GM23338 (cell line): ENCODE measurements around the gene EDEM1. TPM values are rescaled to one million over a fixed set of nuclear protein-coding genes. Genes with fewer than 3 reads are reported as not detected.

Experiments
- ATAC-seq: fragments of 200-7000 bp; cut with Tn5 transposase; 3 replicates; pipeline ENCODE4 v1.9.1; 2020
- DNase-seq: peaks from one replicate; pipeline ENCODE4 v3.0.0-alpha.2; 2015; ENCODE audit warnings: low spot score
- H2AFZ ChIP-seq: fragments of 200-600 bp; sonication (generic); 2 replicates; pipeline ENCODE4 v1.8.0; 2016; ENCODE audit warnings: antibody characterized with exemption, mild to moderate bottlenecking, moderate library complexity
- H3F3A ChIP-seq: fragments of 200-600 bp; sonication (generic); replicated peaks from 2 replicates; pipeline ENCODE4 v1.8.0; 2017; ENCODE audit warnings: antibody characterized with exemption, mixed run types, low read depth
- H3K27ac ChIP-seq: fragments of 200-600 bp; sonication (generic); 2 replicates; pipeline ENCODE4 v1.6.1; 2016; ENCODE audit warnings: low read depth
- H3K27me3 ChIP-seq: fragments of 200-600 bp; sonication (generic); 2 replicates; pipeline ENCODE4 v1.8.0; 2016; ENCODE audit warnings: mild to moderate bottlenecking, mixed run types, moderate library complexity; ENCODE audit not compliant: insufficient read depth
- H3K36me3 ChIP-seq: fragments of 200-600 bp; sonication (generic); 2 replicates; pipeline ENCODE4 v1.8.0; 2016; ENCODE audit warnings: mild to moderate bottlenecking; ENCODE audit not compliant: insufficient read depth
- H3K4me1 ChIP-seq: fragments of 200-600 bp; sonication (generic); 2 replicates; pipeline ENCODE4 v1.8.0; 2016; ENCODE audit warnings: mild to moderate bottlenecking, moderate library complexity; ENCODE audit not compliant: insufficient read depth
- H3K4me2 ChIP-seq: fragments of 200-600 bp; sonication (generic); 2 replicates; pipeline ENCODE4 v1.7.1; 2017; ENCODE audit warnings: mixed run types
- H3K4me3 ChIP-seq: fragments of 200-600 bp; sonication (generic); 2 replicates; pipeline ENCODE4 v1.6.1; 2016; ENCODE audit warnings: mixed run types
- H3K79me2 ChIP-seq: fragments of 200-600 bp; sonication (generic); replicated peaks from 2 replicates; pipeline ENCODE4 v1.8.0; 2017; ENCODE audit warnings: mild to moderate bottlenecking; ENCODE audit not compliant: insufficient read depth
- H3K9me2 ChIP-seq: fragments of 200-600 bp; sonication (generic); 2 replicates; pipeline ENCODE4 v1.8.0; 2017; ENCODE audit not compliant: insufficient read depth
- H4K20me1 ChIP-seq: fragments of 200-600 bp; sonication (generic); replicated peaks from 2 replicates; pipeline ENCODE4 v1.8.0; 2017; ENCODE audit warnings: mild to moderate bottlenecking; ENCODE audit not compliant: insufficient read depth
- H3K27ac Mint-ChIP-seq: 2 replicates; pipeline ENCODE4 v1.8.0; 2020; ENCODE audit warnings: inconsistent platforms, mild to moderate bottlenecking, moderate library complexity, mixed read lengths
- H3K27me3 Mint-ChIP-seq: 3 replicates; pipeline ENCODE4 v1.8.0; 2022; ENCODE audit warnings: low read depth, mild to moderate bottlenecking, moderate library complexity, mixed read lengths, inconsistent platforms; ENCODE audit not compliant: insufficient read depth, poor library complexity
- H3K36me3 Mint-ChIP-seq: 3 replicates; pipeline ENCODE4 v1.8.0; 2021; ENCODE audit warnings: low read depth, mild to moderate bottlenecking, inconsistent platforms, moderate library complexity, mixed read lengths
- H3K4me1 Mint-ChIP-seq: 3 replicates; pipeline ENCODE4 v1.8.0; 2020; ENCODE audit warnings: mild to moderate bottlenecking, inconsistent platforms, mixed read lengths
- H3K4me3 Mint-ChIP-seq: 3 replicates; pipeline ENCODE4 v1.8.0; 2021; ENCODE audit warnings: moderate library complexity, mild to moderate bottlenecking, inconsistent platforms, mixed read lengths
- H3K9me3 Mint-ChIP-seq: 3 replicates; pipeline ENCODE4 v1.8.0; 2020; ENCODE audit warnings: moderate library complexity, mild to moderate bottlenecking, inconsistent platforms, mixed read lengths
- ETS1 ChIP-seq: IDR thresholded peaks from 2 replicates; pipeline ENCODE4 v1.6.1; 2016; ENCODE audit warnings: antibody characterized with exemption
- EZH2phosphoT487 ChIP-seq: fragments of 200-600 bp; sonication (generic); IDR thresholded peaks from one replicate; pipeline ENCODE4 v1.8.1; 2018; ENCODE audit warnings: antibody characterized with exemption; ENCODE audit not compliant: unreplicated experiment
- JUNB ChIP-seq: IDR thresholded peaks from one replicate; pipeline ENCODE4 v1.6.1; 2016; ENCODE audit warnings: antibody characterized with exemption; ENCODE audit not compliant: unreplicated experiment
- NANOG ChIP-seq: IDR thresholded peaks from 2 replicates; pipeline ENCODE4 v1.6.1; 2016; ENCODE audit warnings: antibody characterized with exemption, borderline replicate concordance
- ZNF114 ChIP-seq: fragments of 250-450 bp; sonication (Bioruptor Pico); IDR thresholded peaks from 2 replicates; pipeline ENCODE4 v1.5.0; 2020; ENCODE audit warnings: mild to moderate bottlenecking, moderate library complexity
- ZNF331 ChIP-seq: fragments of 250-450 bp; sonication (Bioruptor Pico); IDR thresholded peaks from 2 replicates; pipeline ENCODE4 v1.5.0; 2020; ENCODE audit warnings: low read depth, mild to moderate bottlenecking, moderate library complexity
- polyA plus RNA-seq: library from polyadenylated mRNA; unstranded; fragments of >200 nt; fragmentation: Nextera tagmentation; extraction: Ambion mirVana; gene quantifications from 2 replicates; pipeline ENCODE4 v1.2.1, GENCODE V29; 2016
- total RNA-seq: library from RNA; depleted of rRNA; stranded (reverse); fragments of >200 nt; shearing (Covaris generic); gene quantifications from 2 replicates; pipeline ENCODE4 v1.2.3, GENCODE V29; 2014
- TF ChIP-seq, protein P1 (sequence below): fragments of 250-450 bp; sonication (Bioruptor Pico); IDR thresholded peaks from 2 replicates; pipeline ENCODE4 v1.5.0; 2020; ENCODE audit warnings: mild to moderate bottlenecking, moderate library complexity

The EDEM1 gene
- total and polyA plus RNA-seq, 2 experiments from 2014 or later = 2.2 to 36.7 TPM

DNA sequence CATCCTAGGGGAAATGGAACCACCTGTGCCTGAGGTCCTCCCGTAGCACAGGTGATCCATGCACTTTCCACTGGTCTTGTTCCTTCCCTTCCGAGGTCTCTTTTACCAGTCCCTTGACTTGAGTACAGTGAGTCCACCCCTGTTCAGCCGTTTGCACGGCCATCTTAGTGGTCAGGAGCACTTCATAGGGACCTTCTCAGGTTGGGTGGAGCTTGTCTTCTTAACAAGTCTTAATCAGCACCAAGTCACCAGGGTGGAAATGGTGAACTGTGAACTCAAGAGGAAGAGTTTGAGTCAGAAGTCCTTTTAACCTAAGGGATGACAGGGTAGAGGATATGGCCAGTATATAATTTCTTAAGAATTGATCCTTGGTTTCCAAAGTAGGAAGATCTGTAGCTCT is 44.0 kb upstream of the EDEM1 start (continued):
- TF ChIP-seq, protein P1, sequence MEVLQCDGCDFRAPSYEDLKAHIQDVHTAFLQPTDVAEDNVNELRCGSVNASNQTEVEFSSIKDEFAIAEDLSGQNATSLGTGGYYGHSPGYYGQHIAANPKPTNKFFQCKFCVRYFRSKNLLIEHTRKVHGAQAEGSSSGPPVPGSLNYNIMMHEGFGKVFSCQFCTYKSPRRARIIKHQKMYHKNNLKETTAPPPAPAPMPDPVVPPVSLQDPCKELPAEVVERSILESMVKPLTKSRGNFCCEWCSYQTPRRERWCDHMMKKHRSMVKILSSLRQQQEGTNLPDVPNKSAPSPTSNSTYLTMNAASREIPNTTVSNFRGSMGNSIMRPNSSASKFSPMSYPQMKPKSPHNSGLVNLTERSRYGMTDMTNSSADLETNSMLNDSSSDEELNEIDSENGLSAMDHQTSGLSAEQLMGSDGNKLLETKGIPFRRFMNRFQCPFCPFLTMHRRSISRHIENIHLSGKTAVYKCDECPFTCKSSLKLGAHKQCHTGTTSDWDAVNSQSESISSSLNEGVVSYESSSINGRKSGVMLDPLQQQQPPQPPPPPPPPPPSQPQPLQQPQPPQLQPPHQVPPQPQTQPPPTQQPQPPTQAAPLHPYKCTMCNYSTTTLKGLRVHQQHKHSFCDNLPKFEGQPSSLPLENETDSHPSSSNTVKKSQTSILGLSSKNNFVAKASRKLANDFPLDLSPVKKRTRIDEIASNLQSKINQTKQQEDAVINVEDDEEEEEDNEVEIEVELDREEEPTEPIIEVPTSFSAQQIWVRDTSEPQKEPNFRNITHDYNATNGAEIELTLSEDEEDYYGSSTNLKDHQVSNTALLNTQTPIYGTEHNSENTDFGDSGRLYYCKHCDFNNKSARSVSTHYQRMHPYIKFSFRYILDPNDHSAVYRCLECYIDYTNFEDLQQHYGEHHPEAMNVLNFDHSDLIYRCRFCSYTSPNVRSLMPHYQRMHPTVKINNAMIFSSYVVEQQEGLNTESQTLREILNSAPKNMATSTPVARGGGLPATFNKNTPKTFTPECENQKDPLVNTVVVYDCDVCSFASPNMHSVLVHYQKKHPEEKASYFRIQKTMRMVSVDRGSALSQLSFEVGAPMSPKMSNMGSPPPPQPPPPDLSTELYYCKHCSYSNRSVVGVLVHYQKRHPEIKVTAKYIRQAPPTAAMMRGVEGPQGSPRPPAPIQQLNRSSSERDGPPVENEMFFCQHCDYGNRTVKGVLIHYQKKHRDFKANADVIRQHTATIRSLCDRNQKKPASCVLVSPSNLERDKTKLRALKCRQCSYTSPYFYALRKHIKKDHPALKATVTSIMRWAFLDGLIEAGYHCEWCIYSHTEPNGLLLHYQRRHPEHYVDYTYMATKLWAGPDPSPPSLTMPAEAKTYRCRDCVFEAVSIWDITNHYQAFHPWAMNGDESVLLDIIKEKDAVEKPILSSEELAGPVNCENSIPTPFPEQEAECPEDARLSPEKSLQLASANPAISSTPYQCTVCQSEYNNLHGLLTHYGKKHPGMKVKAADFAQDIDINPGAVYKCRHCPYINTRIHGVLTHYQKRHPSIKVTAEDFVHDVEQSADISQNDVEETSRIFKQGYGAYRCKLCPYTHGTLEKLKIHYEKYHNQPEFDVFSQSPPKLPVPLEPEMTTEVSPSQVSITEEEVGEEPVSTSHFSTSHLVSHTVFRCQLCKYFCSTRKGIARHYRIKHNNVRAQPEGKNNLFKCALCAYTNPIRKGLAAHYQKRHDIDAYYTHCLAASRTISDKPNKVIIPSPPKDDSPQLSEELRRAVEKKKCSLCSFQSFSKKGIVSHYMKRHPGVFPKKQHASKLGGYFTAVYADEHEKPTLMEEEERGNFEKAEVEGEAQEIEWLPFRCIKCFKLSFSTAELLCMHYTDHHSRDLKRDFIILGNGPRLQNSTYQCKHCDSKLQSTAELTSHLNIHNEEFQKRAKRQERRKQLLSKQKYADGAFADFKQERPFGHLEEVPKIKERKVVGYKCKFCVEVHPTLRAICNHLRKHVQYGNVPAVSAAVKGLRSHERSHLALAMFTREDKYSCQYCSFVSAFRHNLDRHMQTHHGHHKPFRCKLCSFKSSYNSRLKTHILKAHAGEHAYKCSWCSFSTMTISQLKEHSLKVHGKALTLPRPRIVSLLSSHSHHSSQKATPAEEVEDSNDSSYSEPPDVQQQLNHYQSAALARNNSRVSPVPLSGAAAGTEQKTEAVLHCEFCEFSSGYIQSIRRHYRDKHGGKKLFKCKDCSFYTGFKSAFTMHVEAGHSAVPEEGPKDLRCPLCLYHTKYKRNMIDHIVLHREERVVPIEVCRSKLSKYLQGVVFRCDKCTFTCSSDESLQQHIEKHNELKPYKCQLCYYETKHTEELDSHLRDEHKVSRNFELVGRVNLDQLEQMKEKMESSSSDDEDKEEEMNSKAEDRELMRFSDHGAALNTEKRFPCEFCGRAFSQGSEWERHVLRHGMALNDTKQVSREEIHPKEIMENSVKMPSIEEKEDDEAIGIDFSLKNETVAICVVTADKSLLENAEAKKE (CRISPR knock-in tag) = no peak
- TF ChIP-seq ZNF331 (CRISPR knock-in tag) (no peak), ETS1 (no peak), JUNB (no peak)

DNA sequence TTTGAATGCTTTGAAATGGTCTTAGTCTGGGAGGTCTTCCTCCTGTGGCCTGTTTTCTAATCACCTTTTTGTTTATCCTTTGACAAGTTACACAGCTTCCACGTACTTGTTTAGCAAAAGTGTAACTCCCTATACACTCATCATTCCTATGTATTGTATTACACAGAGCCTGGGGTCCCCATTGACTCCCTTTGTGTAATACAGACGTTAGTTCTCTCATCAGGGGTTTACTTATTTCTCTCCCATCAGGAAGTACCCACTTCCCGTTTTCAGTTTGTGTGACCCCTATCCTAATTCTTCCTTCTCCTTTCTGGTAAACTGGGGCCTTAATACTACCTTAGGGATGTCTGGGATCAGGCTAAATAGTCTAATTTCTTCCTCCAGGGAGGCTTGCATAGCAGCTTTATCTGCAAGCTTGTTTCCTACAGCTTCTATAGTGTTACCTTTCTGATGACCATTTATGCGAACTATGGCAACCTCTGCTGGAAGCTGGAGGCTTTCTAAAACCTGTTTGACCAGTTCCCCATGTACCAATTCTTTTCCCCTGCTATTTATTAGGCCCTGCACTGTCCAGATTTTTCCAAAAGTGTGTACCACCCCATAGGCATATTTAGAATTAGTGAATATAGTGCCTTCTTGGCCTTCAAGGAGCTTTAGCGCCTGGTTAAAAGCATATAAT is 43.1 kb upstream of the EDEM1 start:
- H3K79me2 ChIP-seq = peaks cover 97% of the 10 kb centered on the region
- Mint-ChIP-seq H3K36me3 (peaks cover 72% of the 10 kb centered on the region), H3K27me3 (no peaks in the 10 kb centered on the region), H3K4me1 (no peaks in the 10 kb centered on the region), H3K9me3 (peaks cover 58% of the 10 kb centered on the region), H3K4me3 (no peak overlapping the region), H3K27ac (no peak overlapping the region)
- no peaks in the 10 kb centered on the region; the same call in 1 of the 2 replicates for H3K36me3 ChIP-seq
- TF ChIP-seq ZNF114 (CRISPR knock-in tag) = no peak
- no peak for TF ChIP-seq EZH2phosphoT487
- TF ChIP-seq NANOG = no peak
- no peaks in the 10 kb centered on the region for H3K27me3 ChIP-seq
- no peaks in the 10 kb centered on the region for H3K4me1 ChIP-seq
- peaks cover 4% of the 10 kb centered on the region; the same call in 1 of the 2 replicates for H4K20me1 ChIP-seq
- ATAC-seq (no peak), DNase-seq (no peak)
- H3K27ac ChIP-seq = no peak overlapping the region
- H2AFZ ChIP-seq = no peak overlapping the region
- no peaks in the 10 kb centered on the region for H3F3A ChIP-seq
- no peak overlapping the region for H3K4me2 ChIP-seq
- H3K9me2 ChIP-seq = no peaks in the 10 kb centered on the region
- H3K4me3 ChIP-seq = no peak overlapping the region
